ENCODE measurements around the gene COP1. TPM values are rescaled to one million over a fixed set of nuclear protein-coding genes. Genes with fewer than 3 reads are reported as not detected.

Gene COP1
- total RNA-seq, 1 experiment from 2014 or later: 45.5 TPM

- H3K4me3 ChIP-seq: no peak overlapping the region
- H3K4me1 ChIP-seq (replicated peaks): no peaks in the 10 kb centered on the region
- H3K9me3 ChIP-seq (replicated peaks): no peaks in the 10 kb centered on the region
- peaks cover 17% of the 10 kb centered on the region for H3K36me3 ChIP-seq
- no peak for DNase-seq (ENCODE audit: low read depth in 1 of 2, low spot score in 2 of 2)
- H3K27ac ChIP-seq: no peak overlapping the region
- H3K27me3 ChIP-seq (replicated peaks): no peaks in the 10 kb centered on the region
Measured at GRCh38 chr1:176142973-176143372, 64.1 kb downstream of the COP1 start.

- Histone ChIP-seq H3K27me3 (replicated peaks) (no peaks in the 10 kb centered on the region), H3K36me3 (peaks cover 15% of the 10 kb centered on the region), H3K9me3 (replicated peaks) (no peaks in the 10 kb centered on the region), H3K4me3 (no peak overlapping the region), H3K4me1 (replicated peaks) (no peaks in the 10 kb centered on the region), H3K27ac (no peak overlapping the region)
- no peak for DNase-seq (ENCODE audit: low read depth in 1 of 2, low spot score in 2 of 2)
Measured at GRCh38 chr1:176141449-176141848, 65.6 kb downstream of the COP1 start.

GRCh38 chr1:176136891-176137290 lies 70.2 kb downstream of the COP1 start:
- Histone ChIP-seq H3K9me3 (replicated peaks) (no peaks in the 10 kb centered on the region), H3K27ac (no peak overlapping the region), H3K4me3 (no peak overlapping the region), H3K4me1 (replicated peaks) (no peaks in the 10 kb centered on the region), H3K27me3 (replicated peaks) (no peaks in the 10 kb centered on the region), H3K36me3 (peaks cover 3% of the 10 kb centered on the region; the same call in 1 of the 2 replicates)
- no peak for DNase-seq (ENCODE audit: low read depth in 1 of 2, low spot score in 2 of 2)

- no peaks in the 10 kb centered on the region for H3K9me3 ChIP-seq (replicated peaks)
- no peak overlapping the region for H3K27ac ChIP-seq
- no peaks in the 10 kb centered on the region for H3K27me3 ChIP-seq (replicated peaks)
- no peak for DNase-seq (ENCODE audit: low read depth in 1 of 2, low spot score in 2 of 2)
- H3K36me3 ChIP-seq: peaks cover 3% of the 10 kb centered on the region; the same call in 1 of the 2 replicates
- no peaks in the 10 kb centered on the region for H3K4me1 ChIP-seq (replicated peaks)
- H3K4me3 ChIP-seq: no peak overlapping the region
Measured at GRCh38 chr1:176134666-176135065, 72.4 kb downstream of the COP1 start.

- Histone ChIP-seq H3K4me1 (replicated peaks) (no peaks in the 10 kb centered on the region), H3K27me3 (replicated peaks) (no peaks in the 10 kb centered on the region), H3K27ac (no peak overlapping the region), H3K9me3 (replicated peaks) (no peaks in the 10 kb centered on the region; the same call in 1 of the 2 replicates), H3K4me3 (no peak overlapping the region), H3K36me3 (peaks cover 27% of the 10 kb centered on the region)
- DNase-seq (ENCODE audit: low read depth in 1 of 2, low spot score in 2 of 2): no peak
Measured at GRCh38 chr1:176122282-176122681, 84.8 kb downstream of the COP1 start.

- H3K27me3 ChIP-seq (replicated peaks): no peaks in the 10 kb centered on the region
- H3K27ac ChIP-seq: no peak overlapping the region
- H3K36me3 ChIP-seq: peaks cover 20% of the 10 kb centered on the region
- DNase-seq (ENCODE audit: low read depth in 1 of 2, low spot score in 2 of 2): no peak
- no peaks in the 10 kb centered on the region for H3K4me1 ChIP-seq (replicated peaks)
- H3K4me3 ChIP-seq: no peak overlapping the region
- H3K9me3 ChIP-seq (replicated peaks): no peaks in the 10 kb centered on the region; the same call in 1 of the 2 replicates
Measured at GRCh38 chr1:176119549-176119948, 87.5 kb downstream of the COP1 start.

GRCh38 chr1:176118985-176119384 lies 88.1 kb downstream of the COP1 start:
- Histone ChIP-seq H3K4me1 (replicated peaks) (no peaks in the 10 kb centered on the region), H3K9me3 (replicated peaks) (no peaks in the 10 kb centered on the region; the same call in 1 of the 2 replicates), H3K4me3 (no peak overlapping the region), H3K27ac (no peak overlapping the region), H3K36me3 (peaks cover 19% of the 10 kb centered on the region), H3K27me3 (replicated peaks) (no peaks in the 10 kb centered on the region)
- no peak for DNase-seq (ENCODE audit: low read depth in 1 of 2, low spot score in 2 of 2)

GRCh38 chr1:176111835-176112234 lies 95.3 kb downstream of the COP1 start:
- DNase-seq (ENCODE audit: low read depth in 1 of 2, low spot score in 2 of 2): no peak
- Histone ChIP-seq H3K36me3 (peaks cover 6% of the 10 kb centered on the region; the same call in 1 of the 2 replicates), H3K4me1 (replicated peaks) (no peaks in the 10 kb centered on the region), H3K4me3 (no peak overlapping the region), H3K27me3 (replicated peaks) (no peaks in the 10 kb centered on the region), H3K27ac (no peak overlapping the region), H3K9me3 (replicated peaks) (no peaks in the 10 kb centered on the region)

GRCh38 chr1:176110203-176110602 lies 96.9 kb downstream of the COP1 start:
- no peak overlapping the region for H3K27ac ChIP-seq
- H3K36me3 ChIP-seq: peaks cover 8% of the 10 kb centered on the region; the same call in 1 of the 2 replicates
- no peak for DNase-seq (ENCODE audit: low read depth in 1 of 2, low spot score in 2 of 2)

GRCh38 chr1:176102768-176103350 lies 104.2 kb downstream of the COP1 start:
- H3K27ac ChIP-seq: no peak overlapping the region
- no peak for DNase-seq (ENCODE audit: low read depth in 1 of 2, low spot score in 2 of 2)

More at GRCh38 chr1:176110203-176110602, 96.9 kb downstream of the COP1 start:
- no peaks in the 10 kb centered on the region for H3K4me1 ChIP-seq (replicated peaks)
- H3K9me3 ChIP-seq (replicated peaks): no peaks in the 10 kb centered on the region
- no peak overlapping the region for H3K4me3 ChIP-seq
- no peaks in the 10 kb centered on the region for H3K27me3 ChIP-seq (replicated peaks)

GRCh38 chr1:176101951-176102642 lies 105.0 kb downstream of the COP1 start:
- no peak overlapping the region for H3K4me3 ChIP-seq
- H3K27ac ChIP-seq: no peak overlapping the region
- H3K36me3 ChIP-seq: peaks cover 18% of the 10 kb centered on the region
- no peak for DNase-seq (ENCODE audit: low read depth in 1 of 2, low spot score in 2 of 2)
- no peaks in the 10 kb centered on the region for H3K4me1 ChIP-seq (replicated peaks)
- no peaks in the 10 kb centered on the region for H3K27me3 ChIP-seq (replicated peaks)
- H3K9me3 ChIP-seq (replicated peaks): no peaks in the 10 kb centered on the region; the same call in 1 of the 2 replicates

More at GRCh38 chr1:176102768-176103350, 104.2 kb downstream of the COP1 start:
- Histone ChIP-seq H3K9me3 (replicated peaks) (no peaks in the 10 kb centered on the region; the same call in 1 of the 2 replicates), H3K4me3 (no peak overlapping the region), H3K4me1 (replicated peaks) (no peaks in the 10 kb centered on the region), H3K36me3 (peaks cover 18% of the 10 kb centered on the region), H3K27me3 (replicated peaks) (no peaks in the 10 kb centered on the region)

- Histone ChIP-seq H3K27me3 (replicated peaks) (no peaks in the 10 kb centered on the region), H3K4me1 (replicated peaks) (no peaks in the 10 kb centered on the region), H3K27ac (no peak overlapping the region), H3K9me3 (replicated peaks) (no peaks in the 10 kb centered on the region; the same call in 1 of the 2 replicates), H3K4me3 (no peak overlapping the region), H3K36me3 (peaks cover 15% of the 10 kb centered on the region)
- DNase-seq (ENCODE audit: low read depth in 1 of 2, low spot score in 2 of 2): no peak
Measured at GRCh38 chr1:176098560-176098959, 108.5 kb downstream of the COP1 start.

- DNase-seq (ENCODE audit: low read depth in 1 of 2, low spot score in 2 of 2): no peak
Measured at GRCh38 chr1:176096015-176096414, 111.1 kb downstream of the COP1 start.

GRCh38 chr1:176090766-176091165 lies 116.3 kb downstream of the COP1 start:
- DNase-seq (ENCODE audit: low read depth in 1 of 2, low spot score in 2 of 2): no peak
- Histone ChIP-seq H3K4me1 (replicated peaks) (no peaks in the 10 kb centered on the region), H3K36me3 (no peaks in the 10 kb centered on the region; the same call in 1 of the 2 replicates), H3K27me3 (replicated peaks) (no peaks in the 10 kb centered on the region), H3K9me3 (replicated peaks) (no peaks in the 10 kb centered on the region), H3K4me3 (no peak overlapping the region), H3K27ac (no peak overlapping the region)

More at GRCh38 chr1:176096015-176096414, 111.1 kb downstream of the COP1 start:
- Histone ChIP-seq H3K9me3 (replicated peaks) (no peaks in the 10 kb centered on the region; the same call in 1 of the 2 replicates), H3K4me1 (replicated peaks) (no peaks in the 10 kb centered on the region), H3K27me3 (replicated peaks) (no peaks in the 10 kb centered on the region), H3K4me3 (no peak overlapping the region), H3K36me3 (peaks cover 15% of the 10 kb centered on the region), H3K27ac (no peak overlapping the region)

Data from SJSA1 (cell line).